NCI-H2029 treated with DMSO at 0.1 percent for 48 hours (cell line): Measurements from ENCODE around the gene CHRM1.
"Not testable (repeated sequence)": the region's sequence is repeated elsewhere in the genome, so short reads cannot be mapped to it uniquely, and the experiment has no call there.

Experiments
- DNase-seq: peaks from one replicate; lab custom pipeline; 2025; lab: John Stamatoyannopoulos, UW

CHRM1 gene

GRCh38 chr11:62921201-62921572 lies at the start of gene CHRM1:
Gene CHRM1 (minus strand): TSS chr11:62921363. CDS start chr11:62911100, 10,263 bp downstream.
- no peak for DNase-seq

- DNase-seq = no peak
These were observed 44.4 kb upstream of the CHRM1 start for GRCh38 chr11:62965574-62965973.

GRCh38 chr11:62962391-62962790 lies 41.2 kb upstream of the CHRM1 start:
- DNase-seq = no peak

- DNase-seq = no peak
These were observed 39.9 kb upstream of the CHRM1 start for GRCh38 chr11:62961017-62961570.

GRCh38 chr11:62959422-62959980 lies 38.3 kb upstream of the CHRM1 start:
- no peak for DNase-seq

- peak; percentile 44 for DNase-seq
These were observed 37.6 kb upstream of the CHRM1 start for GRCh38 chr11:62958547-62959421.

GRCh38 chr11:62957147-62957546 lies 36.0 kb upstream of the CHRM1 start:
- no peak for DNase-seq

GRCh38 chr11:62954478-62954877 lies 33.3 kb upstream of the CHRM1 start:
- DNase-seq = no peak

GRCh38 chr11:62953811-62954210 lies 32.6 kb upstream of the CHRM1 start:
- no peak for DNase-seq

- DNase-seq = no peak
These were observed 27.7 kb upstream of the CHRM1 start for GRCh38 chr11:62948765-62949320.

- DNase-seq = not testable (repeated sequence)
These were observed 24.4 kb upstream of the CHRM1 start for GRCh38 chr11:62945538-62945937.

- DNase-seq = not testable (repeated sequence)
These were observed 16.4 kb upstream of the CHRM1 start for GRCh38 chr11:62937528-62937927.

- DNase-seq = no peak
These were observed 13.3 kb upstream of the CHRM1 start for GRCh38 chr11:62934496-62934785.

- no peak for DNase-seq
These were observed 12.8 kb upstream of the CHRM1 start for GRCh38 chr11:62933750-62934495.

- no peak for DNase-seq
These were observed 12.1 kb upstream of the CHRM1 start for GRCh38 chr11:62933285-62933684.

GRCh38 chr11:62931499-62932278 lies 10.5 kb upstream of the CHRM1 start:
- DNase-seq = peak; percentile 39

- no peak for DNase-seq
These were observed 9.5 kb upstream of the CHRM1 start for GRCh38 chr11:62930666-62931065.

- peak; percentile 40 for DNase-seq
These were observed 9.0 kb upstream of the CHRM1 start for GRCh38 chr11:62930157-62930556.

GRCh38 chr11:62928011-62928410 lies 6.8 kb upstream of the CHRM1 start:
- DNase-seq = no peak

- DNase-seq = no peak
These were observed 5.7 kb upstream of the CHRM1 start for GRCh38 chr11:62926680-62927455.
